ENCODE results near the gene KCNG4. TPM values are rescaled to one million over a fixed set of nuclear protein-coding genes. Genes with fewer than 3 reads are reported as not detected.

KCNG4 gene
- total RNA-seq, 1 donor from 2014 or later, result 0.17 TPM

- Mint-ChIP-seq H3K4me3 (no peak overlapping the region), H3K9me3 (no peaks in the 10 kb centered on the region), H3K27ac (no peak overlapping the region), H3K27me3 (peaks cover 34% of the 10 kb centered on the region), H3K36me3 (no peaks in the 10 kb centered on the region), H3K4me1 (ENCODE audit: unreplicated experiment) (peaks cover 31% of the 10 kb centered on the region)
- DNase-seq (ENCODE audit: extremely low spot score, unreplicated experiment), result no peak
- TF ChIP-seq CTCF (conservative IDR thresholded peaks at IDR 0.05), result no peak
Measured at GRCh38 chr16:84237994-84238750, 1.6 kb downstream of the KCNG4 start.

DNA sequence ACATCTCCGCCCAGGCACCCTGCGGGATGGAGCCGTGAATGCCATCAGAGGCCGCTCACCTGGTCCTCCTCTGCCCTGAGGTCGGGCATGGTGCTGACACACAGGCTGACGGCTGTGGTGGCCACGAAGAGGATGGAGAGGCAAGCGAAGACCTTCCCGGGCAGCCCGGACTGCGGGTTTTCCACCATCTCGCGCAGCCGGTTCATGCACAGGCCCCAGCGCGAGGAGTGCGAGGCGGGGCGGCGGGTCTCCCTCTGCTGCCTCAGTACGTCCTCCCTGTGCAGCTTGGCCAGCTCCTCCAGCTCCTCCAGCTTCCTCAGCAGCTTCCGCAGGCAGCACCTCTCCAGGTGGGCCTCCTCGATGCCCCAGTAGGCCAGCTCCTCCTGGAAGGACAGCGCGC is 3.1 kb downstream of the KCNG4 start:
- no peak overlapping the region for H3K4me3 Mint-ChIP-seq
- TF ChIP-seq CTCF (conservative IDR thresholded peaks at IDR 0.05), result no peak
- no peaks in the 10 kb centered on the region for H3K36me3 Mint-ChIP-seq
- H3K9me3 Mint-ChIP-seq, result no peaks in the 10 kb centered on the region
- H3K4me1 Mint-ChIP-seq (ENCODE audit: unreplicated experiment), result peaks cover 31% of the 10 kb centered on the region
- DNase-seq (ENCODE audit: extremely low spot score, unreplicated experiment), result no peak
- peaks cover 35% of the 10 kb centered on the region for H3K27me3 Mint-ChIP-seq
- H3K27ac Mint-ChIP-seq, result no peak overlapping the region

GRCh38 chr16:84234321-84235241 is 5.2 kb downstream of the KCNG4 start:
- TF ChIP-seq CTCF (conservative IDR thresholded peaks at IDR 0.05), result no peak
- no peaks in the 10 kb centered on the region for H3K36me3 Mint-ChIP-seq
- H3K4me3 Mint-ChIP-seq, result no peak overlapping the region
- H3K27me3 Mint-ChIP-seq, result peaks cover 26% of the 10 kb centered on the region
- H3K27ac Mint-ChIP-seq, result peak overlapping the region; percentile 58
- no peak for DNase-seq (ENCODE audit: extremely low spot score, unreplicated experiment)
- H3K9me3 Mint-ChIP-seq, result no peaks in the 10 kb centered on the region
- peaks cover 22% of the 10 kb centered on the region for H3K4me1 Mint-ChIP-seq (ENCODE audit: unreplicated experiment)

DNA sequence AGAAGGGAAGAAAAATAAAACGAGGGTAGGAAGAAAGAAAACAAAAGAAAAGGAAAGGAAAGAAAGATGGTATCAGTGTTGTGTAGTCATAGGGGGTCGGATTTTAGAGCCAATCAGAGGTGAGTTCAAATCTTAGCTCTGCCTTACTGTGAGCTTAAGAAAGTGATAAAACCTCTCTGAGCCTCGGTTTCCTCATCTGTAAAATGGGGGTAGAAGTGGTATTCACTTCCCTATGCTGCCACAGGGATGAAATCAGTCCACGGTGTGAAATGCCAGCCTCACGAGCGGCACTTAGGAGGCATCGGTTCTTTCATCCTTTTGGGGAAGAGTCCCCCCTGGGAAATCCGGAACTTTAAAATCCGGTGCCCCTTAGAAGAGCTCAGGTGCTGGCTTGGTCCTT is 6.1 kb downstream of the KCNG4 start:
- no peak overlapping the region for H3K4me3 Mint-ChIP-seq
- TF ChIP-seq CTCF (conservative IDR thresholded peaks at IDR 0.05), result no peak
- DNase-seq (ENCODE audit: extremely low spot score, unreplicated experiment), result no peak
- peaks cover 15% of the 10 kb centered on the region for H3K4me1 Mint-ChIP-seq (ENCODE audit: unreplicated experiment)
- H3K27me3 Mint-ChIP-seq, result peaks cover 18% of the 10 kb centered on the region
- no peak overlapping the region for H3K27ac Mint-ChIP-seq
- no peaks in the 10 kb centered on the region for H3K9me3 Mint-ChIP-seq
- H3K36me3 Mint-ChIP-seq, result no peaks in the 10 kb centered on the region

DNA sequence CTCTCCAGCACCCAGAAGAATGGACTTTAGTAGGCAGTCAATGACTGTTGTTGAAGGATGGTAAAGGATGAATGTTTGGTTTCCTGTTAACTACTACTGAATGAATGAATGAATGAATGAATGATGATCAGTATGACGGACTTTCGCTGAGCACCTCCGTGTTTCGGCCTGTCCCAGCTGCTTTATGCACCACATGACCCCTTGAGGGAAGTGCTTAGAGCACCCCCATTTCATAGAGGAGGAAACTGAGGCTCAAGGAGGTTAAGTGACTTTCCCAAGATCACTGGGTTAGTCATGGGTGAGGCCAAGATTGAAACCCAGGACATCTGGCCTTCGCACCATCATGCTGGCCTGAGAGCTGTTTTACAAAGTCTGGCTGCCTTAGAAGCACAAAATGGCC is 6.8 kb downstream of the KCNG4 start:
- Mint-ChIP-seq H3K4me1 (ENCODE audit: unreplicated experiment) (peaks cover 15% of the 10 kb centered on the region), H3K4me3 (no peak overlapping the region), H3K27ac (no peak overlapping the region), H3K27me3 (peaks cover 18% of the 10 kb centered on the region), H3K9me3 (no peaks in the 10 kb centered on the region), H3K36me3 (no peaks in the 10 kb centered on the region)
- no peak for TF ChIP-seq CTCF (conservative IDR thresholded peaks at IDR 0.05)
- no peak for DNase-seq (ENCODE audit: extremely low spot score, unreplicated experiment)

Measured in type B pancreatic cell (in vitro differentiated cells).